ENCODE results near the gene NUP35.

NUP35 gene

DNA sequence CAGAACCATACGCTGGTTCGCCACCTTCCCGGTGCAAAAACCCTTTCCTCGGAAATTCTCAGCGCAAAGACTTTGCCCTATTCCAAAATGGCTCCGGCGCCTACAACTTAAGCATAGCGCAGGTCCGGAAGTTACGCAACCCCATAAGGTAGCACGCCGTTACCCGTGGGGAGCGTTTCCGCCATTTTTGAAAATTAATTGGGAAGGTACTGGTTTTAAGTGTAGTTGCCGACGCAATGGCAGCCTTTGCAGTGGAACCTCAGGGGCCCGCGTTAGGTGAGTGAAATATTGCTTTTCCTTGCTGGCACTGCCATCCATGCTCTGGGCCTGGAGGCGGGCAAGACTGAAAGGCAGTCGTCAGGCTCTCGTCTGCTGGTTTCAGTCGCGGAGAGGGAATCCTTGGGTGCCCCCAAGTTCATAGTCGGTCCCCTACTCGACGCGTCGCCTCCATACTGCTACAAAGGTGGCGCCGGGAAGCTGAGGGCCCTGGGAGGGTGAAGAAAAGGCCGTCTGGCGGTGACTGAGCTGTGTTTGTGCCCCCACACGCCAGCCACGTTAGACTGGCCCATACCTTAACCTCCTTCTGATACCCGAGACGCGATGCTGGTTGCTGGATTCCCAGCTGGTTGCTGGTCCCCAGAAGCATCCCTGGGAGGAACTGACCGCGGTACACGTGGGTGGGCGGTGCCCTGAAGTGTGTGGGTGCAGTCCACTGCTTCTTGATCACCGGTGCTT, at the start of gene NUP35:
Gene NUP35, plus strand, starts transcription at position 222 of the 735 bp plus-strand sequence. Its CDS starts 15 bp downstream, at position 237.
- peak; percentile 56 to 87 for DNase-seq

- DNase-seq: no peak
Observed at GRCh38 chr2:183078163-183078463, 46.1 kb upstream of the NUP35 start.

- peak; percentile 71 to 93 for DNase-seq
Observed at GRCh38 chr2:183078464-183079138, 45.6 kb upstream of the NUP35 start, which contains the start of gene DUSP19. DUSP19 (plus strand) TSS chr2:183078747; CDS start chr2:183078934, 187 bp downstream.

- no peak for DNase-seq
Observed at GRCh38 chr2:183079139-183079775, 45.0 kb upstream of the NUP35 start.

DNA sequence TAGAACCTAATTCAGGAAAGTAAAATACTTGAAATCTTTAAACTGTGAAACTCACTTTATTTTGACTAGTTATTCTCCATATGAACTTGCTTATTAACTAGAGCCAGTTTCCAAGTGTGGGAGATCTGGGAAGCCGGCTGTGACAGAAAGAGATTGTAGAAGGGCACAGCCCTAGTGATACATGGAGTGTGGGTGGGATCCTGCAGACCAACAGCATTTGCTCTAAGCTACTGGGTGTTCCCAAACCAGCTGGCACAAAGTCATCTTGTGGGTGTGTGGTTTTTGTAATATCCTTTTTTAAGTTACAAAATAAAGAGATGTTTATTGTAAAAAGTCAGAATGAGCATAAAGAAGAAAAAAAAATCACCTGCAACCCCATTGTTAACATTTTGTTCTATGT, 42.3 kb upstream of the NUP35 start:
- DNase-seq: no peak

GRCh38 chr2:183088061-183088460, 36.2 kb upstream of the NUP35 start:
- no peak for DNase-seq

DNA sequence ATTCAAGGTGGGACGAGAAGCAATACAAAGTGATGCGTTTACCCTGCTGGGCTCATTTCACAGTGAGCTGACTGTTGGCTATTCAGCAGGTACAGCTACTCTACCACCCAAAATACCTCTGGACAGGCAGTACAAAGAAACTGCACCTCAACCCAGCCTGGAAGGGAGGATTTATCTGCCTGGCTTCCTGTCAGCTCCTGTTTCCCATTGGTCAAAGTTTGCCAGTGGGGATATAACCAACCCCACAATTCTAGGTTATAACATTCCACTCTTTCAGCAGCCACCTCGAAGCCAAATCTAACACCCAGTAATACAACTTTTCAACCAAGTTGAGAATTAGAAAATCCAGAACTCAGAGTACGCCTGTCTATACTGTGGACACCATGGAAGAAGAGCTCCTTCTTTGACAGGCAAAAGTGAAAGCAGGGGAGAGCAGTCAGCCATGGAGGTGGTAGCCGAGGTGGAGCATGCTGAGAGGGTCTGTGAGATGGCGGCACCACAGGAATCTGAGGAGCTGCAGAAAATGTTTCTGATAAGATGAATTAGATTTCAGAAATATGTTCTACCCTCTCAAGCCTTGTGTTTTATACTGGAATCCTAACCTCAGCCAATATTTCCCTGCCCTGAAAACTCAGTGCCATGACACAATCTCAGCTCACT, 34.9 kb upstream of the NUP35 start:
- DNase-seq: no peak

GRCh38 chr2:183091318-183091953, 32.8 kb upstream of the NUP35 start:
- DNase-seq: no peak

- DNase-seq: no peak
Observed at GRCh38 chr2:183091954-183092345, 32.3 kb upstream of the NUP35 start.

DNA sequence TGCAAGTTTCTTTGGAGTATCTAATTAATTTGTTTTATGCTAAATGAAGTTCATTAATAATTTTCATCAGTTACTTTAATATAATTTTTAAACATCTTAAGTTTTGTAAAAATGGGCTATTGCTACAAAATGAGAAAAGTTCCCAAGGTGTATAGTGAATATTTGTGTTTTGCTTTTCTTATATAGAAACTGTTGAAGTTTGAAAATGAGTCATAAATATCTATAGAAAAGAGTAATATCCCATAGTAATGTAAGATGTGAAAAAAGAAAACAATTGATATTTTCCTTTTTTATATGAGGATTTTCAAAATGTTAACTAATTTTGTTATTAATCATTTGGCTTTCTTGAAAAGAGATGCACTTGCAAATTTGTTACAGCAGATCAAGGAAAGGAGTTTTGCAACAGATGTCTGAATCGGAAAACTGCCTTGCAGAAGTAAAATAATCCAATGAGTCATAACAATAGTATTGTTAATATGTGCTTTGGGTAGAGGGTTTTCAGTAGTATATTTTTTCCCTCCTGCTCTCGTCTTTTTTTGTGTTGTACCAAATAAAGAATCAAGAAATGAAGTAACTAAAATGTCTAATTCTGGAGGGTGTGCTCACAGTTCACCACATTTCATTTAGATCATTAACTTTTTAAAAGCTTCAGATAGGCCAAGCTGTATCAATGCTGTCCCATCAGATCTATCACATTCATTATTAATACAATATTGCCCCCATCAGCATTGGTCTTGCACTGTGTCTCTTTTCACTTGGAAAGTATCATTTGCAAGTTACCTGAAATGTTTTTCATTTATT, 30.2 kb upstream of the NUP35 start:
- no peak for DNase-seq

GRCh38 chr2:183105402-183106134, 18.7 kb upstream of the NUP35 start:
- no peak for DNase-seq

GRCh38 chr2:183112577-183112976, 11.7 kb upstream of the NUP35 start:
- DNase-seq: no peak

DNA sequence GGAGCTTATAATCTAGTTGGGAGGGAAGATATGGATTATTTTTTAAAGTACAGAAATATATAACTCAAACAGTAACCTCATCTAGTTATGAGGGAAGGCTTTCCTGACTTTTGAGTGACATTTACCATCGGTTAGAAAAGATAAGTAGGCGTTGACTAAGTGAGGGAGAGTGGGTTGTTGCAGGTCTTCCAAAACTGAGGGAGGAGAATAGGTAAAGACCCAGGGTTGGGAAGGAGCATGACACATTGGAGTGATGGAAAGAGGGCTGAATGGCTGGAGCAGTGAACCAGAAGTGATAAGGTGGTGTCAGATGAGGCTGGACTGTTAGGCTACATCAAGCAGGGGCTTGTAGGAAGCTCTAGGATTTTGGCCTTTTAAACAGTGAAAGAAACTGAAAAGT, 10.6 kb upstream of the NUP35 start:
- no peak for DNase-seq

GRCh38 chr2:183117226-183117625, 7.0 kb upstream of the NUP35 start:
- no peak for DNase-seq

DNA sequence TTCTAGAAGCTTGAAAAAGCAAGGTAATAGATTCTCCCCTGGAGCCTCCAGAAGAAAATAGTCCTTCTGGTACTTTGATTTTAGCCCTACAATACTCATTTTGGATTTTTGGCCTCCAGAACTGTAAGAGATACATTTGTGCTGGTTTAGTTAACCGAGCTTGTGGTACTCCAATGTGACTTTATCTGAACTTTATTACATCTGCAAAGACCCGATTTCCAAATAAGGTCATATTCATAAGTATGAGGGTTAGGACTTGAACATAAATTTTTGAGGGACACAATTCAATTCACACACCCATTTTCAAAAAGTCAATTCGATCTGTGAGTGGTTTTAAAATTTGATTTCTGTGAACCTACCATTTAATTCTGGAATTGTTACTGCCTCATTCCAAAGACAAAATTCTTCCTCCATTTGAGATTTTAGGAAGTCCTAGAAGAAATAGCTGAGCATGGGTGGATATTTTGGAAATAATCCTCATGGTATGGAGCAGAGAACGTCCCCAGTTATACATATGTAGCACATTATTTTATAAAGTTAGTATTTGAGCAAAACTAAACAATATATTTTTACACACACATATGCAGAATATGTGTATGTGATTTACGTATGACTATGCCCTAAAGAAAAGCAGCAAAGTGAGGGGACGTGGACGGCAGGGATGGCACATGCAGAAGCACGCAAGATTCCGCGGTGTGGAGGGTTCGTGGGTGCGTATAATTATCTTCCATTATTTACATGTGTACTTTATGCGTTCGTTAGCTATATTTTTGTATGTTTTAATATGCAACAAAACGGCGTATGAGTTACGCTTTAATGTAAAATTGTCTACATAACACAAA, 905 bp upstream of the NUP35 start:
- DNase-seq: no peak

GRCh38 chr2:183123959-183124221, 353 bp upstream of the NUP35 start:
- no peak for DNase-seq

GRCh38 chr2:183124957-183125255, 663 bp downstream of the NUP35 start:
- no peak for DNase-seq

DNA sequence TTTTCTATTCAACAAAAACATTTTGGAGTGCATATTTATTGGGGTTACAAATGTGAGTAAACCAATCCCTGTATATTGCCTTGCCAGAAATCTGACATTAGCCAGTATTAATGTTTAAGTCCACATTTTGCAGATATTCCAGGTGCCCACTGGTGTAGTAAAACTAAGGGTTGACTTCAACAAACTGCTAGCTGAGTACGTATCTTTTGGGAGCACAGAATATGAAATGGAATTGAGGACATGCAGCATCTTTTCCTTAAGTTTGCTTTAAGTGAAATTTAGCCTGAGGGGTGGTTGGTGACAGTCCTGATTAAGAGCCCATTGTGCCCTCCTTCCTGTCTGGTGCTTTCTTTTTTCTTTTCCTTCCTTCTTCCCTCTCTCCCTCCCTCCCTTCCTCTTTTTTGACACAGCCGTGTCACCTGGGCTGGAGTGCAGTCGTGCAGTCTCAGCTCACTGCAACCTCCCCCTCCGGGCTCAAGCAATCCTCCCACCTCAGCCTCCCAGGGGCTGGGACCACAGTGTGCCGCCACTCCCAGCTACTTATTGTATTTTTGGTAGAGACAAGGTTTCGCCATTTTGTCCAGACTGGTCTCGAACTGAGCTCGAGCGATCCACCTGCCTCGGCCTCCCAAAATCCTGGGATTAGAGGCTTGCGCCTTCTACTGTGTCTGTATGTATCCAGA, 1.6 kb downstream of the NUP35 start:
- no peak for DNase-seq

- no peak for DNase-seq
Observed at GRCh38 chr2:183126635-183127034, 2.4 kb downstream of the NUP35 start.

DNA sequence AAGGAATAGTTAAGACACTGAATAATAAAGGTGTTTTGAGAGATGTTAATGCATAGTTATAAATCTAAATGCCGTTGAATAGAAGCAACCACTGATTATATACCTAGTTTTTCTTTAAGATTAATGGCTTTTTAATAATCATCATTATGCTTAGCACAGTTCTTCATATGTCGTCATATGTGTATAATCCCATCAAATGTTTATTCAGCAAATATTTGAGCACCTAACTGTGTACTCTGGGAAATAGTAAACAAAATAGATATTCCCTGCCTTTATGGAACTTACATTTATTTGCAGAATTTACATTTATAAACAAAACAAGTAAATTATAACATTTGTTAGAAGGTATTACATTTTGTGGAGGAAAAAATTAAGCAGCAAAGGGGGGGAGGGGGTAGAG, 9.8 kb downstream of the NUP35 start:
- no peak for DNase-seq
